BLaER1 treated with 17β-estradiol and CSF1 and Interleukin-3, amounts not matched to agents 10 nM and 100 nM (cell line): ENCODE measurements around the gene TBX10.

Experiments used
- H3K27ac ChIP-seq, 11 experiments: shearing (Covaris generic); formaldehyde crosslinking; 2 replicates each; pipeline ENCODE4 v1.8.1; 2022
- H3K27me3 ChIP-seq, 11 experiments: shearing (Covaris generic); formaldehyde crosslinking; 2 replicates each; pipeline ENCODE4 v1.8.1; 2022
- H3K36me3 ChIP-seq, 11 experiments: shearing (Covaris generic); formaldehyde crosslinking; 2 replicates each; pipeline ENCODE4 v1.8.1; 2022
- H3K4me1 ChIP-seq, 10 experiments: shearing (Covaris generic); formaldehyde crosslinking; 2 replicates each; pipeline ENCODE4 v1.8.1; 2022
- H3K4me2 ChIP-seq, 11 experiments: shearing (Covaris generic); formaldehyde crosslinking; 2 replicates each; pipeline ENCODE4 v1.8.1; 2022
- H3K4me3 ChIP-seq, 10 experiments: shearing (Covaris generic); formaldehyde crosslinking; 2 replicates each; pipeline ENCODE4 v1.8.1; 2022
- H3K9ac ChIP-seq, 11 experiments: shearing (Covaris generic); formaldehyde crosslinking; 2 replicates each; pipeline ENCODE4 v1.8.1; 2022
- H3K9me3 ChIP-seq, 11 experiments: shearing (Covaris generic); formaldehyde crosslinking; replicated peaks in 1 of 11; 2 replicates each; pipeline ENCODE4 v1.8.1; 2022
- H4K20me1 ChIP-seq, 11 experiments: shearing (Covaris generic); formaldehyde crosslinking; 2 replicates each; pipeline ENCODE4 v1.8.1; 2022
- Cebpa-rat ChIP-seq, 11 experiments: shearing (Covaris generic); IDR thresholded peaks; 2 replicates each; pipeline ENCODE4 v1.8.1; 2022

The TBX10 gene

GRCh38 chr11:67657300-67657699 is 17.7 kb upstream of the TBX10 start:
- H3K27ac ChIP-seq, result no peak overlapping the region
- no peak for TF ChIP-seq Cebpa-rat (IDR thresholded peaks at IDR 0.05)
- peaks cover 42 to 56% (median 48%) of the 10 kb centered on the region in 11 experiments for H3K9me3 ChIP-seq
- H4K20me1 ChIP-seq, result no peaks in the 10 kb centered on the region; a peak in 2 of 22 replicates
- no peak overlapping the region for H3K9ac ChIP-seq
- H3K27me3 ChIP-seq, result no peaks in the 10 kb centered on the region
- H3K4me3 ChIP-seq, result no peak overlapping the region
- H3K4me1 ChIP-seq, result peaks cover 0 to 11% (median 4%) of the 10 kb centered on the region in 10 experiments; a peak in 8 of 20 replicates
- no peak overlapping the region for H3K4me2 ChIP-seq
- H3K36me3 ChIP-seq, result peaks cover 0 to 6% (median 0%) of the 10 kb centered on the region in 11 experiments; a peak in 3 of 22 replicates

- no peak for TF ChIP-seq Cebpa-rat (IDR thresholded peaks at IDR 0.05)
- H3K27ac ChIP-seq, result no peak overlapping the region
Observed at GRCh38 chr11:67656278-67656922, 16.8 kb upstream of the TBX10 start.

GRCh38 chr11:67654225-67654624 is 14.7 kb upstream of the TBX10 start:
- Histone ChIP-seq H3K27ac (no peak overlapping the region), H3K4me1 (peaks cover 11 to 36% (median 28%) of the 10 kb centered on the region in 10 experiments), H4K20me1 (no peaks in the 10 kb centered on the region), H3K9me3 (peaks cover 42 to 56% (median 48%) of the 10 kb centered on the region in 11 experiments), H3K36me3 (peaks cover 0 to 6% (median 0%) of the 10 kb centered on the region in 11 experiments; a peak in 3 of 22 replicates), H3K4me3 (no peak overlapping the region), H3K9ac (no peak overlapping the region), H3K4me2 (no peak overlapping the region), H3K27me3 (no peaks in the 10 kb centered on the region)
- no peak for TF ChIP-seq Cebpa-rat (IDR thresholded peaks at IDR 0.05)

More at GRCh38 chr11:67656278-67656922, 16.8 kb upstream of the TBX10 start:
- H3K36me3 ChIP-seq, result peaks cover 0 to 6% (median 0%) of the 10 kb centered on the region in 11 experiments; a peak in 3 of 22 replicates
- H3K9me3 ChIP-seq, result peaks cover 42 to 56% (median 48%) of the 10 kb centered on the region in 11 experiments
- peak overlapping the region in 3 of 10 experiments; percentile 15 to 33 (median 32); a peak in 2 of 20 replicates for H3K4me3 ChIP-seq
- H3K4me1 ChIP-seq, result peaks cover 0 to 16% (median 9%) of the 10 kb centered on the region in 10 experiments; a peak in 10 of 20 replicates
- H4K20me1 ChIP-seq, result no peaks in the 10 kb centered on the region; a peak in 1 of 22 replicates
- H3K27me3 ChIP-seq, result no peaks in the 10 kb centered on the region
- H3K4me2 ChIP-seq, result no peak overlapping the region
- no peak overlapping the region for H3K9ac ChIP-seq

DNA sequence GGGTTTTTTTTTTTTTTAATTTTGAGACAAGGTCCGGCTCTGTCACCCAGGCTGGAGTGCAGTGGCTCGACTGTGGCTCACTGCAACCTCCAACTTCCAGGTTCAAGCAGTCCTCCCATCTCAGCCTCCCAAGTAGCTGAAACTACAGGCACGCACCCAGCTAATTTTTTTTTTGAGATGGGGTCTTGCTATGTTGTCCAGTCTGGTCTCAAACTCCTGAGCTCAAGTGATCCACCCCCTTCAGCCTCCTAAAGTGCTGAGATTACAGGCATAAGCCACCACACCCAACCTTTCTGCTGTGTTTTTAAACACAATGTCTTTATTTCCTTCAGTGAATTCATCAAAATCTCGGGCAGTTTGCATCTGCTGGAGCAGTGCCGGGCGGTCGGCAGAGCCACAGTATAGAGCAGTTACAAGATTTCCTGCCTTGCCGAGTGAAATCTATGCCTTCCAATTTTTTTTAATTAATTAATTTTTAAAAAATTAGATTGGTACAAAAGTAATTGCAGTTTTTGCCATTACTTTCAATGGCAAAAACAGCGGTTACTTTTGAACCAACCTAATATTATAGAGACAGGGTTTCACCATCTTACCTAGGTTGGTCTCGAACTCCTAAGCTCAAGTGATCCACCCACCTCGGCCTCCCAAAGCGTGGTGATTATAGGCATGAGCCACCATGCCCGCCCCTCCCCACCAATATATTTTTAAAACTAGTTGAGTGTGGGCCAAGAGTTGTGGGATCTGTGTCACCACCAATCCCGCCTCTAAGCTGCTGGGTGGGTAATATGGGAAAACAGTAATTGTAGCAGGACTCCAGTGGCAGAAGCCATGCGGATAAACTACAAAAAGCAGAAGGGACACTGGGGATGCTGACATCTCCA is 13.6 kb upstream of the TBX10 start:
- Histone ChIP-seq H3K36me3 (peaks cover 0 to 6% (median 0%) of the 10 kb centered on the region in 11 experiments; a peak in 3 of 22 replicates), H3K4me1 (peaks cover 22 to 40% (median 35%) of the 10 kb centered on the region in 10 experiments), H4K20me1 (peaks cover 0 to 9% (median 0%) of the 10 kb centered on the region in 11 experiments; a peak in 3 of 22 replicates), H3K4me3 (no peak overlapping the region), H3K4me2 (no peak overlapping the region), H3K27ac (no peak overlapping the region), H3K9me3 (peaks cover 42 to 49% (median 47%) of the 10 kb centered on the region in 11 experiments), H3K9ac (no peak overlapping the region), H3K27me3 (peaks cover 0 to 10% (median 0%) of the 10 kb centered on the region in 11 experiments; a peak in 4 of 22 replicates)
- TF ChIP-seq Cebpa-rat (IDR thresholded peaks at IDR 0.05), result no peak

DNA sequence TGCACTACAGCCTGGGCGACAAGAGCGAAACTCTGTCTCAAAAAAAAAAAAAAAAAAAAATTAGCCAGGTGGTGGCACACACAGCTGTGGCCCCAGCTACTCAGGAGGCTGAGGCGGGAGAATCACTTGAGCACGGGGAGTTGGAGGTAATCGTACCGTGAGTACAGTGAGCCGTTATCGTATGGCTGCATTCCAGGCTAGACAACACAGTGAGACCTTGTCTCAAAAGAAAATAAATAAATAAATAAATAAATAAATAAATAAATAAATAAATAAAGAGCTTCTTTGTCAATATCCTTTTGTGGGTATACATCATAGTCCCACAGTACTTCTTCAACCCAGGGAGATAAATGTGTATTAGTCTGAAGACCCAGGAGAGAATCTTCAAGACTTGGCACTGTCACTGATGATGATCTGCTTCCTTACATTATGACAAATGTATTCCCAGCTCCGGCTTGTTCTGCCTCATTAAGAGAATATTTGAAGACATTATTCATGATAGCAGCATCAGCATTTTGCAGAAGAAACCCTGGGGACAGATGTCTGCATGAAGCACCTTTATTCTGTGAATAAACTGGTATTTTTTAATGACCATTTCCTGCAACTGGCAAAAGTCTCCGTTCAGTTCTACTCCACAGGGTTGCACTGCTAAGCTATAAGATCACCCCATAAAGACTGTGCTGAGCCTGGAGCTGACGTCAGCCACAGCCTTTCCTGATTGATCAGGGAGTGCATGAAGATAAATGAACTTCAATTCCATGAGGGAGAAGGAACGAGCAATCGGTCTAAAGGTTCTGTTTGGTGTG is 12.6 kb upstream of the TBX10 start:
- H3K27me3 ChIP-seq, result peaks cover 0 to 20% (median 0%) of the 10 kb centered on the region in 11 experiments; a peak in 7 of 22 replicates
- no peak overlapping the region for H3K4me3 ChIP-seq
- no peak overlapping the region for H3K27ac ChIP-seq
- H4K20me1 ChIP-seq, result peaks cover 0 to 18% (median 0%) of the 10 kb centered on the region in 11 experiments; a peak in 4 of 22 replicates
- peaks cover 32 to 50% (median 45%) of the 10 kb centered on the region in 10 experiments for H3K4me1 ChIP-seq
- H3K36me3 ChIP-seq, result peaks cover 0 to 6% (median 0%) of the 10 kb centered on the region in 11 experiments; a peak in 3 of 22 replicates
- TF ChIP-seq Cebpa-rat (IDR thresholded peaks at IDR 0.05), result no peak
- H3K9ac ChIP-seq, result no peak overlapping the region
- peaks cover 33 to 39% (median 36%) of the 10 kb centered on the region in 11 experiments for H3K9me3 ChIP-seq
- H3K4me2 ChIP-seq, result peak overlapping the region in 3 of 11 experiments; percentile 19 to 88 (median 25); a peak in 2 of 22 replicates

GRCh38 chr11:67649634-67650510 is 10.3 kb upstream of the TBX10 start:
- no peak for TF ChIP-seq Cebpa-rat (IDR thresholded peaks at IDR 0.05)
- Histone ChIP-seq H3K4me1 (peaks cover 38 to 73% (median 68%) of the 10 kb centered on the region in 10 experiments), H4K20me1 (peaks cover 0 to 31% (median 3%) of the 10 kb centered on the region in 11 experiments; a peak in 5 of 22 replicates), H3K9me3 (peaks cover 10 to 16% (median 14%) of the 10 kb centered on the region in 11 experiments; a peak in 19 of 22 replicates), H3K36me3 (no peaks in the 10 kb centered on the region), H3K4me3 (peak overlapping the region; percentile 59 to 75 (median 64)), H3K9ac (peak overlapping the region; percentile 63 to 82 (median 75)), H3K4me2 (peak overlapping the region; percentile 81 to 97 (median 93)), H3K27me3 (peaks cover 0 to 35% (median 0%) of the 10 kb centered on the region in 11 experiments; a peak in 7 of 22 replicates), H3K27ac (peak overlapping the region in 10 of 11 experiments; percentile 40 to 83 (median 69); a peak in 19 of 22 replicates)
